Activated gamma-delta T cell treated with Interleukin-2 at 50 U/mL for 16 hours (primary cell): ENCODE measurements around the gene CBFA2T3.
"Not testable (repeated sequence)": the region's sequence is repeated elsewhere in the genome, so short reads cannot be mapped to it uniquely, and the experiment has no call there.

ENCODE experiments used
- DNase-seq: peaks from one replicate; pipeline ENCODE4 v3.0.0-alpha.2; 2020

CBFA2T3 gene

GRCh38 chr16:88919936-88920335 is 57.1 kb downstream of the CBFA2T3 start:
- DNase-seq: no peak

DNA sequence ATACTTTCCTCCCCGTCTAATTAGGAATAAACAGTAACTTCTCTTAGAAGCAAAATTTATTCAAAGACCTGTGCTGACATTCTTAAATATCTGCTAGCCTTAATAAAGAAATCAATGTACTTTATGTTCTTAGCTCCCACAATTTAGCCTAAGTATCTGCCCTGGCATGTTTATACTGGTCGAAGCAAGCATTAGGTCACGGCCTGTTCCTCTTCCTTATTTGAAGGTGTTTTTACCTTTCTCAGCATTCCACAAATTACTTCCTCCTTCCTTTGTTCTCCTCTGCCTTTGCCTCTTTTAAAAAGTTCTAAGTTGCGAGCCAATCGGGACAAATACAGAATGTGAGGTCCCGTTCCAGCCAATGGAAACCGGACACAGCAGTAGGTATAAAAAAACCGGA is 58.1 kb downstream of the CBFA2T3 start:
- not testable (repeated sequence) for DNase-seq

DNA sequence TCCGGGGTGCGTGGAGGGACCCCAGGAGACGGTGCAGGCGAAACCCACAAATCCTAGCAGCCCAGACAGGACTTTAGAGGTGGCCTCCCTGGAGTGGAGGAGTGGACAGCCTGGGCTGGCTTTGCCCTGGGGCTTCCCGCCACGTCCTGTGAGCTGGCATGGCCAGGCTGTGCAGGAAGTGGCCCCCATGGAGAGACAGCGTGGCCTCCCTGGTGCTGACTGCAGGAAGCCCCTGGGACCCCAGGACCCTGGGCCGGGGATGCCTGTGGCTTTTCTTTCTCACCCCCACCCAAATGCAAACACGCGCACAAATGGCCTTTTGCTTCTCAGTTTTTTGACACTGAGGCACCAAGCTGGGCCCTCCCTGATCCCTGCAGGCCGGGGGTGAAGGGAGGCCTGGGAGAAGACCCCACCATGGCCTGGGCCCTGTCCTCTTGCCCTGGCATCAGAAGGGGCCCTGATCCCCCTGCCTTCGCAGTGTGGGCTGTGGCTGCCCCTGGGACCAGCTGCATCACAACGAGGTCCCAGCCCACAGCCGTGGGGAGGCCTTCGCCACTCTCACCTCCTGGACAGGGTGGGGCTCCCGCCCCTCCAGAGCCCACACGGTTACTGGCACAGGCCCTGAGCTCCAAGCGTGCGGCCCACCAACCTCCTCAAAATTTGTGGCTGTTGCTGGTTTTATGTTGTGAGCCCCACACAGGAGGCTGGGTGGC is 58.9 kb downstream of the CBFA2T3 start:
- DNase-seq: no peak

GRCh38 chr16:88917146-88917914 is 59.7 kb downstream of the CBFA2T3 start:
- no peak for DNase-seq

DNA sequence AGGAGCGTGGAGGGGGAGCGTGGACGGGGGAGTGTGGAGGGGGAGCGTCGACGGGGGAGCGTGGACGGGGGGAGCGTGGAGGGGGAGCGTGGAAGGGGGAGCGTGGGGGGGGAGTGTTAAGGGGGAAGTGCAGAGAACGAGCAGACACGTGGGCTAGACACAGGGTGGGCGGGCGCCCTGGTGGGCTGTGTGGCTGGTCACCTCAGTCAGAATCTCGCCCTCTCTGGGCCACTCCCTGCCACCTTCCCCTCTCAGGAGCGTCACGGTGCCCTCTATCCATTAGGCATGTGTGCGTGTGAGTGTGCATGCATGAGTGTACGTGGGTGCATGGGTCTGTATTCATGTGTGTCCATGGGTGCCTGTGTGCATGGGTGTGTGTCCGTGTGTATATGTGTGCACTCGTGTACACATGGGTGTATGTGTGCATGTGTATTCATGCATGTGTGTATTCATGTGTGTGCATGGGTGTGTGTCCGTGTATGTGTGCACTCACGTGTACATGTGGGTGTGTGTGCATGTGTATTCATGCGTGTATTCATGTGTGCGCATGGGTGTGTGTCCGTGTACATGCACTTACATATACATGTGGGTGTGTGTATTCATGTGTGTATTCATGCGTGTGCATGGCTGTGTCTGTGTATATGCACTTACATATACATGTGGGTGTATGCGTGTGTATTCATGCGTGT is 61.2 kb downstream of the CBFA2T3 start:
- no peak for DNase-seq

GRCh38 chr16:88914750-88915368 is 62.1 kb downstream of the CBFA2T3 start:
- no peak for DNase-seq

GRCh38 chr16:88913870-88914269 is 63.1 kb downstream of the CBFA2T3 start:
- DNase-seq: no peak

DNA sequence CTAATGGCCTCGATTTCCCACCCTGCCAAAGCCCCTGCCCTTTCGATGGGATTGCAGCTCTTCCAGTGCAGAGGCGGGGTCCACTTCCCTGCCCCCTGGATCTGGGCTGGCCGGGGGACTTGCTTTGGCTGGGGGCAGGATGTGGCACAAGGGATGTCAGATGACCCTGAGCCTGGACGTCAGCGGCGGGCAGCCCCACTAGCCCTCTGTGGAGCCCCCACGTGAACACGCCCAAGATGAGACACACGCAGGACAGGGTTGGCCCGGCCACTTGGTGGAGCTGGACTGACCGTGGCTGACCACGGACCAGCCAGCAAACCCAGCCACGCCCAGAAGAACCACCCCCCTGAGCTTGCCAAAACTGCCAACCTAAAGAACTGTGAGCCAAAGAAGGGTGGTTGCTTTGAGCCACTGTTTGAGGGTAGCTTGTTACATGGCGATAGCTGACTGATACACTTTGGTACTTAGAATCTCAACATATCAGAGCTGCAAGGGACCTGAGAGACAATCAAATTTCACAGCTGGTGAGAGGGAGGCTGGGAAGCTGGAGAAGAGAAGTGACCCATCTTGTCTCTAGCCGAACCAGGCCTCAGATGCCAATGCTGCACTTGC is 63.9 kb downstream of the CBFA2T3 start:
- no peak for DNase-seq

GRCh38 chr16:88912556-88912955 is 64.5 kb downstream of the CBFA2T3 start:
- no peak for DNase-seq

GRCh38 chr16:88911946-88912310 is 65.1 kb downstream of the CBFA2T3 start:
- no peak for DNase-seq

- no peak for DNase-seq
Observed at GRCh38 chr16:88911136-88911945, 65.7 kb downstream of the CBFA2T3 start.

GRCh38 chr16:88910284-88911135 is 66.5 kb downstream of the CBFA2T3 start:
- no peak for DNase-seq

DNA sequence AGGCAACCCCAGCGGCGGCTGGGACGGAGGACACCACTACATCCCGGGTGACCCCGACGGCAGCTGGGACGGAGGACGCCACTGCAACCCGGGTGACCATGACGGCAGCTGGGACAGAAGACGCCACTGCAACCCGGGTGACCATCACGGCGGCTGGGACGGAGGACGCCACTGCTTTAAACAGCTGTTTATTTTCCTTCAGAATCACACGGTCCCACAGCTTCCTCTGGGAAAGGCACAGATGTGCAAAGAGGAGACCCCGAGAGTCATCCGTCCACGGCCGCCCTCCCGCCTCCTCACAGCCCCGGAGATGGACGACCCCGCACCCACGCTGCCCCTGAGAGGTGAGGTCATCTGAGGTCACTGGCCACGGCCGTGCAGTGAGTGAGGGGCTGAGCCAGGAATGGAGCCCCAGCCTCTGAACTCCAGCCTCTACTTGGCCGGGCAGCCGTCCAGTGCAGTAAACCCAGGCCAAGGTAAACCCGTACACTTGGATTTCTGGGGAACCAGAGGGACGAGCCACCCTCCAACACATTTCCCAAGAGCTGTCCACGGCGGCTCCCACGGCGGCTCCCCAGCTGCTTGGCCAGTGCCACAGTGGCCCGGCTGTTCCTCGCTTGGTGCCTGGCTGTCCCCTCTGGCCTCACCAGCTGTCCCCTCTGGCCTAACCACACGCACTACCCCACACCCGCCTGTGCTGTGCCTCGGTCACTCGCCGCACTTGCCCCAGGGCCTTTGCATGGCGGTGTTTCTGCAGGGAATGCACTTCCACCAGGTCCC is 67.4 kb downstream of the CBFA2T3 start:
- no peak for DNase-seq

DNA sequence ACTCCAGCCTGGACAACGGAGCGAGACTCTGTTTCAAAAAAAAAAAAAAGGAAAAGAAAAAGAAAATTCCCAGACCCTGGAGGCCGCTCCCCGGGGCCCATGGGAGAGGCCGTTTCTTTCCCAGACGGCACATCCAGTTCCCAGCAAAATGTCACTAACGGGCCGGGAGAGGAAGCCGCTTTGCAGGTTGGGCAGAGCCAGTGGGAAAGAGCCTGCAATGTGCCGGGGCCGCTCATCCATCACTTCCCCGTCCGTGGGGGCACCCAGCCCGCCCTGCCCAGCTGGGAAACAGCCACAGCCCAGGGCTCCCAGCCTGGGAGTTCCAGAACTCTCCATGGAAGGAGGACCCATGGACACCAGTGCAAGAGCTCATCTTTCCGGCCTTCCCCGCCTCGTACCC is 68.7 kb downstream of the CBFA2T3 start:
- DNase-seq: no peak

- no peak for DNase-seq
Observed at GRCh38 chr16:88907768-88908167, 69.2 kb downstream of the CBFA2T3 start.

DNA sequence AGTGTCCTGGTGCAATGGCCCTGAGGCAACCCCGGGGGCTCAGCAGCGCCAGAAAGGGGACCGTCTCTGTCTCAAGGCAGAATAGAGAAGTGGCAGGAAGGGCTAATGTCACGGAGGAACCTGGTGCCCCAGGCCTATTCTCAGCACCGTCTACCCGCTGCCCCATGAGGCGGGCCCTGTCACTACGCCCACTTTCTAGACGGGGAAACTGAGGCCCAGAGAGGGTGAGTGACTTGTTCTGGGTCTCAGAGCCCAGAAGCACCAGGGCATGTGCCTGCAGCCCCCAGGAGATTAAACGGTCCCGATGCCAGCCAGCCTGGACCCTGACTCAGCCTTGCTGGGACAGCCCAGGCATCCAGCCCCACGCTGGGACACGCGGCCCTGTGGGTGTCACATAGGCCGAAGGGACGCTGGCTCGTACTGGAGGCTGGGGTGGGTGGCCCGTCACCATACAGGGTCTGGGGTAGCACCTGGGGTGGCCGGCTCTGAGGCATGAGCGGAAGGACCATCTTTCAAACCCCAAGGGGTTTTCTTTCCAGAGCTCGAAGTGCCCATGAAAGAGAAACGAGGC is 70.4 kb downstream of the CBFA2T3 start:
- no peak for DNase-seq

DNA sequence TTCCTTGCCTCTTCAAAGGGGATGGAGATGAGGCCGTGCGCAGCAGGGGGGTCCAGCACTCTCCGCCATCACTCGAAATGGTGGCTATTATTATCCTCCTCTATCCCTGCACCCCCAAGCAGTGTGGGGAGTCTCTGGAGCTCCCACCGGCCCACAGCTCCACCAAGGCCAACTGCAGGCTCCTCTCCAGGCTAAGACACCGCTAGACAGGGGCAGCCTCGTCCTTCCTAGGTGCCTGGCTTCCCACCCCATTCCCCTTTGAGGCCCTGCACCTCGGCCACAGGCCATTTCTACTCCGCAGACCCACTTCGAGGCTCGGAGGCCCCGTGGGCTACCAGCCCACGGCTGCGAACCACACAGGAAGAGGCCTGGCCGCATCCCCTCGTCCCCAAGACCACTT is 71.0 kb downstream of the CBFA2T3 start:
- DNase-seq: no peak

- no peak for DNase-seq
Observed at GRCh38 chr16:88905563-88905962, 71.4 kb downstream of the CBFA2T3 start.

DNA sequence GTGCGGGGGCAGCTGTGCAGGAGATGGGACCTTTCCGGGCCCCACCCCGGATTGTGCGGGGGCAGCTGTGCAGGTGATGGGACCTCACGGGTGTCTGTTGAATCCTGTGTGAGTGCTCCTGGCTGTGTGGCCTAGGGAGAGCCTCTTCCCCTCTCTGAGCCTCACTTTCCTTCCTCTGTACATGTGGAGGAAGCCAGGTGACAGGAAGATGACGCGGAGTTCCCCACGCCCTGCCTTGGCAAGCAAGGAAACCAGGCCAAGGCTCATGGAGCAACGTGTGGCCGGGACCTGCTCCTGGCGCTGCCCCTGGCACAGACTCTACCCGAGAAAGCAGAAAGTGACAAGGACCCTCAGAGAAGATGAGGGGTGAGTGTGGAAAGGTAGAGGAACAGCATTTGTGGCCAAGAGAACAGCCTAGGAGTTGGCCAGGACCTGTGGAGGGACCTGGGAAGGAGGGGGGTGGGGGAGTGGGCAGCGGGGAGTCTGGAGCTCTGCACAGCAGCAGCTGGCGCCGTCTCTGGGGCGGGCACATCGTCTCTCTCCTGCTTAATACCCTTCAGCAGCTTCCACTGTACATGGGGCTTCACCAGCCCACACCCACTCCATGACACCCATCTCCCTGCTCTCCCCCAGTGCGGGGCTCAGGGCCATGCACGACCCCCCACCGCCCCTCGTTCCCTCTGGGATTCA is 72.2 kb downstream of the CBFA2T3 start:
- DNase-seq: no peak
